SK-N-SH (cell line): ENCODE data around the gene PDE10A.

ENCODE experiments used
- EZH2phosphoT487 ChIP-seq: fragments of 200-600 bp; sonication (generic); IDR thresholded peaks from 2 replicates; pipeline ENCODE4 v1.6.1; 2017; ENCODE audit warnings: low read depth, mixed run types, mild to moderate bottlenecking, antibody characterized with exemption, moderate library complexity, borderline replicate concordance
- GABPA ChIP-seq: IDR thresholded peaks from 2 replicates; pipeline ENCODE4 v1.4.0; 2012; ENCODE audit warnings: low read depth, mild to moderate bottlenecking
- JUND ChIP-seq: IDR thresholded peaks from 2 replicates; pipeline ENCODE4 v1.4.0; 2012
- NRF1 ChIP-seq: IDR thresholded peaks from 2 replicates; pipeline ENCODE4 v1.6.1; 2012; ENCODE audit warnings: low read depth, mild to moderate bottlenecking, low read length
- POLR2AphosphoS5 ChIP-seq: IDR thresholded peaks from 2 replicates; pipeline ENCODE4 v1.6.1; 2012; ENCODE audit warnings: low read depth, low read length
- RAD21 ChIP-seq: IDR thresholded peaks from 2 replicates; pipeline ENCODE4 v1.6.1; 2012; ENCODE audit warnings: mild to moderate bottlenecking, low read length
- RCOR1 ChIP-seq: fragments of 150-350 bp; IDR thresholded peaks from 2 replicates; pipeline ENCODE4 v1.6.1; 2017; ENCODE audit warnings: antibody characterized with exemption, low read length
- RXRA ChIP-seq: IDR thresholded peaks from 2 replicates; pipeline ENCODE4 v1.4.0; 2012; ENCODE audit warnings: low read depth, mild to moderate bottlenecking, borderline replicate concordance
- SIN3A ChIP-seq: IDR thresholded peaks from 2 replicates; pipeline ENCODE4 v1.6.1; 2012; ENCODE audit warnings: low read depth, mild to moderate bottlenecking, low read length, moderate library complexity, borderline replicate concordance
- SMC3 ChIP-seq: IDR thresholded peaks from 2 replicates; pipeline ENCODE4 v1.6.1; 2012; ENCODE audit warnings: low read depth, low read length, improper control_type of control experiment
- TF ChIP-seq, protein P1 (sequence below): fragments of 200-600 bp; sonication (generic); IDR thresholded peaks from 2 replicates; pipeline ENCODE4 v1.6.1; 2017; ENCODE audit warnings: antibody characterized with exemption, mild to moderate bottlenecking, moderate library complexity
- TF ChIP-seq, protein P2 (sequence below): fragments of 150-350 bp; IDR thresholded peaks from 2 replicates; pipeline ENCODE4 v1.6.1; 2017; ENCODE audit warnings: antibody characterized with exemption, low read length, low read depth, borderline replicate concordance

DNA sequence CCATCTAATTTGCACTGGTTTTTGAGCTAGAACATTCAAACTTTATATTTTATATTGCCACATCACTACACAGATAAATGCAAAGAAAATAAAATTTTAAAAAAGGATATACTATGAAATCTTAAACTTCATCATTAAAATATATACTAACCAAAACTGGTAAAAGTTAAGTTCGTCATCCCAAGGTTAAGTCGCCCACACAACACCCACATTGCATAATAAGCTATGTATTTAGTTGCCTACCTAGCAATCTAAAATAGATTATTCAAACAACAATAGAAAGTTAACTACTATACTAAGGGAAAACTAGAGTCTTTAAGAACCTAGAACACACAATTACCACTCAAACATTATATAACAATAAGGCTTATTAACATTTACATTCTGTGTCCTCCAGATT is 24.5 kb downstream of the PDE10A start:
- TF ChIP-seq, protein P1, sequence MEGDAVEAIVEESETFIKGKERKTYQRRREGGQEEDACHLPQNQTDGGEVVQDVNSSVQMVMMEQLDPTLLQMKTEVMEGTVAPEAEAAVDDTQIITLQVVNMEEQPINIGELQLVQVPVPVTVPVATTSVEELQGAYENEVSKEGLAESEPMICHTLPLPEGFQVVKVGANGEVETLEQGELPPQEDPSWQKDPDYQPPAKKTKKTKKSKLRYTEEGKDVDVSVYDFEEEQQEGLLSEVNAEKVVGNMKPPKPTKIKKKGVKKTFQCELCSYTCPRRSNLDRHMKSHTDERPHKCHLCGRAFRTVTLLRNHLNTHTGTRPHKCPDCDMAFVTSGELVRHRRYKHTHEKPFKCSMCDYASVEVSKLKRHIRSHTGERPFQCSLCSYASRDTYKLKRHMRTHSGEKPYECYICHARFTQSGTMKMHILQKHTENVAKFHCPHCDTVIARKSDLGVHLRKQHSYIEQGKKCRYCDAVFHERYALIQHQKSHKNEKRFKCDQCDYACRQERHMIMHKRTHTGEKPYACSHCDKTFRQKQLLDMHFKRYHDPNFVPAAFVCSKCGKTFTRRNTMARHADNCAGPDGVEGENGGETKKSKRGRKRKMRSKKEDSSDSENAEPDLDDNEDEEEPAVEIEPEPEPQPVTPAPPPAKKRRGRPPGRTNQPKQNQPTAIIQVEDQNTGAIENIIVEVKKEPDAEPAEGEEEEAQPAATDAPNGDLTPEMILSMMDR = no peak
- TF ChIP-seq RAD21 = no peak
- no peak for TF ChIP-seq EZH2phosphoT487
- TF ChIP-seq GABPA = no peak
- no peak for TF ChIP-seq POLR2AphosphoS5
- TF ChIP-seq RCOR1 = no peak
- TF ChIP-seq NRF1 = no peak
- TF ChIP-seq RXRA = no peak
- TF ChIP-seq, protein P2, sequence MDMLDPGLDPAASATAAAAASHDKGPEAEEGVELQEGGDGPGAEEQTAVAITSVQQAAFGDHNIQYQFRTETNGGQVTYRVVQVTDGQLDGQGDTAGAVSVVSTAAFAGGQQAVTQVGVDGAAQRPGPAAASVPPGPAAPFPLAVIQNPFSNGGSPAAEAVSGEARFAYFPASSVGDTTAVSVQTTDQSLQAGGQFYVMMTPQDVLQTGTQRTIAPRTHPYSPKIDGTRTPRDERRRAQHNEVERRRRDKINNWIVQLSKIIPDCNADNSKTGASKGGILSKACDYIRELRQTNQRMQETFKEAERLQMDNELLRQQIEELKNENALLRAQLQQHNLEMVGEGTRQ = no peak
- no peak for TF ChIP-seq SIN3A
- no peak for TF ChIP-seq JUND
- no peak for TF ChIP-seq SMC3
